ENCODE data around the gene ERVFRD-1.

Gene ERVFRD-1

DNA sequence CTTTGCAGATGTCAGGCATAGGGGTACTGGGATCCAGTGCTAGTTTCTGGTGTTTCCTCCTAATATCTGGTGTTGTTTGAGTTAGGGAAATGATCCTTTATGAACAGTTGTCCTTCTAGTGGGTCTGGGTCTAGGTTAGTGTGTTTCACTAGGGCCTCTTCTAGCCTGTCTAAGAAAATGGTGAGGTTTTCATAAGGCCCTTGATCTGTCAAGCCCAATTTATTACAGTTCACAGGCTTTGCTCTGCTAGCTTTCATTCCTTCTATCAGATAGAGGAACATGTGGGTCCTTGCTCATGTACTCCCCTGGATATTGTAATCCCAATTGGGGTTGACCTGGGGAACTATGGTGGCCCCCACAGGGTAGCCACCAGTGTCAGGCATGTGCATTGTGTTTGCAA, 2.8 kb downstream of the ERVFRD-1 start (continued):
- TF ChIP-seq, protein P1, sequence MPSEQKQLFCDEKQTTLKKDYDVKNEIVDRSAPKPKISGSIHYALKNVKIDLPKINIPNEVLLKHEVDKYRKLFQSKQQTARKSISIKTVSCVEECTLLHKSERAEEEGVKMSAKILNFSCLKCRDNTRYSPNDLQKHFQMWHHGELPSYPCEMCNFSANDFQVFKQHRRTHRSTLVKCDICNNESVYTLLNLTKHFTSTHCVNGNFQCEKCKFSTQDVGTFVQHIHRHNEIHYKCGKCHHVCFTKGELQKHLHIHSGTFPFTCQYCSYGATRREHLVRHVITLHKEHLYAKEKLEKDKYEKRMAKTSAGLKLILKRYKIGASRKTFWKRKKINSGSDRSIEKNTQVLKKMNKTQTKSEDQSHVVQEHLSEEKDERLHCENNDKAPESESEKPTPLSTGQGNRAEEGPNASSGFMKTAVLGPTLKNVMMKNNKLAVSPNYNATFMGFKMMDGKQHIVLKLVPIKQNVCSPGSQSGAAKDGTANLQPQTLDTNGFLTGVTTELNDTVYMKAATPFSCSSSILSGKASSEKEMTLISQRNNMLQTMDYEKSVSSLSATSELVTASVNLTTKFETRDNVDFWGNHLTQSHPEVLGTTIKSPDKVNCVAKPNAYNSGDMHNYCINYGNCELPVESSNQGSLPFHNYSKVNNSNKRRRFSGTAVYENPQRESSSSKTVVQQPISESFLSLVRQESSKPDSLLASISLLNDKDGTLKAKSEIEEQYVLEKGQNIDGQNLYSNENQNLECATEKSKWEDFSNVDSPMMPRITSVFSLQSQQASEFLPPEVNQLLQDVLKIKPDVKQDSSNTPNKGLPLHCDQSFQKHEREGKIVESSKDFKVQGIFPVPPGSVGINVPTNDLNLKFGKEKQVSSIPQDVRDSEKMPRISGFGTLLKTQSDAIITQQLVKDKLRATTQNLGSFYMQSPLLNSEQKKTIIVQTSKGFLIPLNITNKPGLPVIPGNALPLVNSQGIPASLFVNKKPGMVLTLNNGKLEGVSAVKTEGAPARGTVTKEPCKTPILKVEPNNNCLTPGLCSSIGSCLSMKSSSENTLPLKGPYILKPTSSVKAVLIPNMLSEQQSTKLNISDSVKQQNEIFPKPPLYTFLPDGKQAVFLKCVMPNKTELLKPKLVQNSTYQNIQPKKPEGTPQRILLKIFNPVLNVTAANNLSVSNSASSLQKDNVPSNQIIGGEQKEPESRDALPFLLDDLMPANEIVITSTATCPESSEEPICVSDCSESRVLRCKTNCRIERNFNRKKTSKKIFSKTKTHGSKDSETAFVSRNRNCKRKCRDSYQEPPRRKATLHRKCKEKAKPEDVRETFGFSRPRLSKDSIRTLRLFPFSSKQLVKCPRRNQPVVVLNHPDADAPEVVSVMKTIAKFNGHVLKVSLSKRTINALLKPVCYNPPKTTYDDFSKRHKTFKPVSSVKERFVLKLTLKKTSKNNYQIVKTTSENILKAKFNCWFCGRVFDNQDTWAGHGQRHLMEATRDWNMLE (tag by site-specific recombination; conservative IDR thresholded peaks at IDR 0.05; ENCODE audit: low read depth): no peak
- TF ChIP-seq ZBTB17 (tag by site-specific recombination; IDR thresholded peaks at IDR 0.05): no peak
- no peak for TF ChIP-seq SCRT2 (tag by site-specific recombination; IDR thresholded peaks at IDR 0.05)
- no peak for TF ChIP-seq ZNF791 (tag by site-specific recombination; IDR thresholded peaks at IDR 0.05)
- TF ChIP-seq, protein P2, sequence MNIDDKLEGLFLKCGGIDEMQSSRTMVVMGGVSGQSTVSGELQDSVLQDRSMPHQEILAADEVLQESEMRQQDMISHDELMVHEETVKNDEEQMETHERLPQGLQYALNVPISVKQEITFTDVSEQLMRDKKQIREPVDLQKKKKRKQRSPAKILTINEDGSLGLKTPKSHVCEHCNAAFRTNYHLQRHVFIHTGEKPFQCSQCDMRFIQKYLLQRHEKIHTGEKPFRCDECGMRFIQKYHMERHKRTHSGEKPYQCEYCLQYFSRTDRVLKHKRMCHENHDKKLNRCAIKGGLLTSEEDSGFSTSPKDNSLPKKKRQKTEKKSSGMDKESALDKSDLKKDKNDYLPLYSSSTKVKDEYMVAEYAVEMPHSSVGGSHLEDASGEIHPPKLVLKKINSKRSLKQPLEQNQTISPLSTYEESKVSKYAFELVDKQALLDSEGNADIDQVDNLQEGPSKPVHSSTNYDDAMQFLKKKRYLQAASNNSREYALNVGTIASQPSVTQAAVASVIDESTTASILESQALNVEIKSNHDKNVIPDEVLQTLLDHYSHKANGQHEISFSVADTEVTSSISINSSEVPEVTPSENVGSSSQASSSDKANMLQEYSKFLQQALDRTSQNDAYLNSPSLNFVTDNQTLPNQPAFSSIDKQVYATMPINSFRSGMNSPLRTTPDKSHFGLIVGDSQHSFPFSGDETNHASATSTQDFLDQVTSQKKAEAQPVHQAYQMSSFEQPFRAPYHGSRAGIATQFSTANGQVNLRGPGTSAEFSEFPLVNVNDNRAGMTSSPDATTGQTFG (tag by site-specific recombination; IDR thresholded peaks at IDR 0.05; ENCODE audit: borderline replicate concordance): no peak
- no peak for TF ChIP-seq ZBTB48 (tag by site-specific recombination; IDR thresholded peaks at IDR 0.05)

DNA sequence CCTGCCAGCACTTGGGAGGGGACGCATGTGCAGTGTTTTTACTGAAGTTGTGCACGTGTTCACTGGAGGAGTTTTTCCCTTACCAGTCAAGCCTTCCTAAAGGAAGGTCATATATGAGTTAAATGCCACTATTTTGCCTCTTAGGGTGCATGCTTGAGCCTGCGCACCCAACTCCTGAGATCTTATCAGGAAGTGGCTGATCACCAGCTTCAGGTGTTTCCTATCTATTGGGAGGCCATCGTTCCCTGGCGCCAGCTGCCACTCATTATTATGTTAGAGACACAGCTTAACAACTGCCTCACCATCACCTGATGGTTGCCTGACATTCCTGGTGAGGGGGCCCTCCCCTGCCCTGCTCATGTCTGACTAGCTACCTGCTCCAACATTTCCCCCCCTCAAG, 8.5 kb downstream of the ERVFRD-1 start:
- Histone ChIP-seq H3K9me3 (ENCODE audit: control insufficient read depth, insufficient read depth, low read depth, low read length) (no peaks in the 10 kb centered on the region), H3K36me3 (ENCODE audit: control insufficient read depth in 2 of 2, insufficient read depth in 1 of 2, low read length in 2 of 2) (peaks cover 0 to 3% of the 10 kb centered on the region in 2 experiments; a peak in 2 of 3 replicates), H3K27ac (ENCODE audit: extremely low read depth, low read depth, low read length) (no peak overlapping the region), H3K4me1 (ENCODE audit: control insufficient read depth, insufficient read depth, low read length) (0 out of 2 replicates have a peak, but pooled peaks cover 8% of the 10 kb centered on the region), H3K4me3 (ENCODE audit: low read depth, low read length) (no peak overlapping the region)
- POLR2A ChIA-PET: interaction anchor here (1.2 kb wide), 1 partner anchor 9 kb away, joined by 5 read pairs; the partner anchor contains the start of gene SMIM13
- CTCF ChIA-PET: interaction anchor here (0.6 kb wide), 1 partner anchor 653 kb away, joined by 3 read pairs; no protein-coding TSS in a partner anchor
- TF ChIP-seq, protein P3, sequence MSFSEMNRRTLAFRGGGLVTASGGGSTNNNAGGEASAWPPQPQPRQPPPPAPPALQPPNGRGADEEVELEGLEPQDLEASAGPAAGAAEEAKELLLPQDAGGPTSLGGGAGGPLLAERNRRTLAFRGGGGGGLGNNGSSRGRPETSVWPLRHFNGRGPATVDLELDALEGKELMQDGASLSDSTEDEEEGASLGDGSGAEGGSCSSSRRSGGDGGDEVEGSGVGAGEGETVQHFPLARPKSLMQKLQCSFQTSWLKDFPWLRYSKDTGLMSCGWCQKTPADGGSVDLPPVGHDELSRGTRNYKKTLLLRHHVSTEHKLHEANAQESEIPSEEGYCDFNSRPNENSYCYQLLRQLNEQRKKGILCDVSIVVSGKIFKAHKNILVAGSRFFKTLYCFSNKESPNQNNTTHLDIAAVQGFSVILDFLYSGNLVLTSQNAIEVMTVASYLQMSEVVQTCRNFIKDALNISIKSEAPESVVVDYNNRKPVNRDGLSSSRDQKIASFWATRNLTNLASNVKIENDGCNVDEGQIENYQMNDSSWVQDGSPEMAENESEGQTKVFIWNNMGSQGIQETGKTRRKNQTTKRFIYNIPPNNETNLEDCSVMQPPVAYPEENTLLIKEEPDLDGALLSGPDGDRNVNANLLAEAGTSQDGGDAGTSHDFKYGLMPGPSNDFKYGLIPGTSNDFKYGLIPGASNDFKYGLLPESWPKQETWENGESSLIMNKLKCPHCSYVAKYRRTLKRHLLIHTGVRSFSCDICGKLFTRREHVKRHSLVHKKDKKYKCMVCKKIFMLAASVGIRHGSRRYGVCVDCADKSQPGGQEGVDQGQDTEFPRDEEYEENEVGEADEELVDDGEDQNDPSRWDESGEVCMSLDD (tag by site-specific recombination; IDR thresholded peaks at IDR 0.05): no peak
- TF ChIP-seq ZNF146 (tag by site-specific recombination; IDR thresholded peaks at IDR 0.05) (no peak), BCL11A (tag by site-specific recombination; IDR thresholded peaks at IDR 0.05; ENCODE audit: low read depth) (no peak), ZXDB (tag by site-specific recombination; IDR thresholded peaks at IDR 0.05) (no peak), GLIS1 (tag by site-specific recombination; IDR thresholded peaks at IDR 0.05) (no peak), ZNF777 (tag by site-specific recombination; IDR thresholded peaks at IDR 0.05; ENCODE audit: borderline replicate concordance) (no peak), ZNF529 (tag by site-specific recombination; IDR thresholded peaks at IDR 0.05; ENCODE audit: insufficient replicate concordance) (no peak), ZNF169 (tag by site-specific recombination; IDR thresholded peaks at IDR 0.05) (no peak), ZNF704 (tag by site-specific recombination; IDR thresholded peaks at IDR 0.05) (no peak), ZNF433 (tag by site-specific recombination; IDR thresholded peaks at IDR 0.05; ENCODE audit: low read depth) (no peak), ZFP3 (tag by site-specific recombination; IDR thresholded peaks at IDR 0.05; ENCODE audit: low read depth) (no peak)
- TF ChIP-seq, protein P4, sequence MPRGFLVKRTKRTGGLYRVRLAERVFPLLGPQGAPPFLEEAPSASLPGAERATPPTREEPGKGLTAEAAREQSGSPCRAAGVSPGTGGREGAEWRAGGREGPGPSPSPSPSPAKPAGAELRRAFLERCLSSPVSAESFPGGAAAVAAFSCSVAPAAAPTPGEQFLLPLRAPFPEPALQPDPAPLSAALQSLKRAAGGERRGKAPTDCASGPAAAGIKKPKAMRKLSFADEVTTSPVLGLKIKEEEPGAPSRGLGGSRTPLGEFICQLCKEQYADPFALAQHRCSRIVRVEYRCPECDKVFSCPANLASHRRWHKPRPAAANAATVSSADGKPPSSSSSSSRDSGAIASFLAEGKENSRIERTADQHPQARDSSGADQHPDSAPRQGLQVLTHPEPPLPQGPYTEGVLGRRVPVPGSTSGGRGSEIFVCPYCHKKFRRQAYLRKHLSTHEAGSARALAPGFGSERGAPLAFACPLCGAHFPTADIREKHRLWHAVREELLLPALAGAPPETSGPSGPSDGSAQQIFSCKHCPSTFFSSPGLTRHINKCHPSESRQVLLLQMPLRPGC (tag by site-specific recombination; IDR thresholded peaks at IDR 0.05): no peak
- TF ChIP-seq, protein P1 (tag by site-specific recombination; conservative IDR thresholded peaks at IDR 0.05; ENCODE audit: low read depth): no peak
